CMK (cell line): ENCODE results near the gene CCAR1.
"Not testable (repeated sequence)": the region's sequence is repeated elsewhere in the genome, so short reads cannot be mapped to it uniquely, and the experiment has no call there.

ENCODE experiments used
- DNase-seq: peaks from one replicate; pipeline ENCODE4 v3.0.0-alpha.2; 2010; ENCODE audit warnings: low read depth

The CCAR1 gene

GRCh38 chr10:68828083-68828601 is 107.1 kb downstream of the CCAR1 start:
- DNase-seq = not testable (repeated sequence)

GRCh38 chr10:68828833-68829232 is 107.8 kb downstream of the CCAR1 start:
- DNase-seq = no peak

GRCh38 chr10:68829521-68829920 is 108.5 kb downstream of the CCAR1 start:
- no peak for DNase-seq

- no peak for DNase-seq
Measured at GRCh38 chr10:68829952-68830351, 108.9 kb downstream of the CCAR1 start.

- no peak for DNase-seq
Measured at GRCh38 chr10:68831961-68832455, 111.0 kb downstream of the CCAR1 start.

- DNase-seq = no peak
Measured at GRCh38 chr10:68832601-68833000, 111.6 kb downstream of the CCAR1 start.

- no peak for DNase-seq
Measured at GRCh38 chr10:68837626-68838322, 116.7 kb downstream of the CCAR1 start.

- DNase-seq = not testable (repeated sequence)
Measured at GRCh38 chr10:68840650-68841049, 119.6 kb downstream of the CCAR1 start.
